ENCODE measurements around the gene CCSER1. TPM values are rescaled to one million over a fixed set of nuclear protein-coding genes. Genes with fewer than 3 reads are reported as not detected.

Gene CCSER1
- total RNA-seq, 4 donors from 2014 or later = 27.5 to 66.5 (median 54.3) TPM

- no peak overlapping the region for H3K4me3 ChIP-seq
- H3K27ac ChIP-seq = no peak overlapping the region
- H3K9me3 ChIP-seq = no peaks in the 10 kb centered on the region
- H3K36me3 ChIP-seq = no peaks in the 10 kb centered on the region
- no peak for TF ChIP-seq POLR2A (IDR thresholded peaks at IDR 0.05)
- TF ChIP-seq, protein P1, sequence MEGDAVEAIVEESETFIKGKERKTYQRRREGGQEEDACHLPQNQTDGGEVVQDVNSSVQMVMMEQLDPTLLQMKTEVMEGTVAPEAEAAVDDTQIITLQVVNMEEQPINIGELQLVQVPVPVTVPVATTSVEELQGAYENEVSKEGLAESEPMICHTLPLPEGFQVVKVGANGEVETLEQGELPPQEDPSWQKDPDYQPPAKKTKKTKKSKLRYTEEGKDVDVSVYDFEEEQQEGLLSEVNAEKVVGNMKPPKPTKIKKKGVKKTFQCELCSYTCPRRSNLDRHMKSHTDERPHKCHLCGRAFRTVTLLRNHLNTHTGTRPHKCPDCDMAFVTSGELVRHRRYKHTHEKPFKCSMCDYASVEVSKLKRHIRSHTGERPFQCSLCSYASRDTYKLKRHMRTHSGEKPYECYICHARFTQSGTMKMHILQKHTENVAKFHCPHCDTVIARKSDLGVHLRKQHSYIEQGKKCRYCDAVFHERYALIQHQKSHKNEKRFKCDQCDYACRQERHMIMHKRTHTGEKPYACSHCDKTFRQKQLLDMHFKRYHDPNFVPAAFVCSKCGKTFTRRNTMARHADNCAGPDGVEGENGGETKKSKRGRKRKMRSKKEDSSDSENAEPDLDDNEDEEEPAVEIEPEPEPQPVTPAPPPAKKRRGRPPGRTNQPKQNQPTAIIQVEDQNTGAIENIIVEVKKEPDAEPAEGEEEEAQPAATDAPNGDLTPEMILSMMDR (IDR thresholded peaks at IDR 0.05) = no peak
- no peaks in the 10 kb centered on the region for H3K27me3 ChIP-seq
- H3K4me1 ChIP-seq = no peaks in the 10 kb centered on the region
- no peak for DNase-seq
Observed at GRCh38 chr4:90582087-90582486, 454.9 kb downstream of the CCSER1 start.

- Histone ChIP-seq H3K36me3 (no peaks in the 10 kb centered on the region), H3K27me3 (no peaks in the 10 kb centered on the region), H3K4me1 (no peaks in the 10 kb centered on the region), H3K27ac (no peak overlapping the region), H3K4me3 (no peak overlapping the region), H3K9me3 (no peaks in the 10 kb centered on the region)
- no peak for DNase-seq
- TF ChIP-seq, protein P1 (IDR thresholded peaks at IDR 0.05) = no peak
- TF ChIP-seq POLR2A (IDR thresholded peaks at IDR 0.05) = no peak
Observed at GRCh38 chr4:90584051-90584450, 456.9 kb downstream of the CCSER1 start.

GRCh38 chr4:90585961-90586360 lies 458.8 kb downstream of the CCSER1 start:
- Histone ChIP-seq H3K27me3 (no peaks in the 10 kb centered on the region), H3K36me3 (no peaks in the 10 kb centered on the region), H3K27ac (no peak overlapping the region), H3K9me3 (no peaks in the 10 kb centered on the region), H3K4me3 (no peak overlapping the region), H3K4me1 (no peaks in the 10 kb centered on the region)
- no peak for DNase-seq
- no peak for TF ChIP-seq POLR2A (IDR thresholded peaks at IDR 0.05)
- TF ChIP-seq, protein P1 (IDR thresholded peaks at IDR 0.05) = no peak

DNA sequence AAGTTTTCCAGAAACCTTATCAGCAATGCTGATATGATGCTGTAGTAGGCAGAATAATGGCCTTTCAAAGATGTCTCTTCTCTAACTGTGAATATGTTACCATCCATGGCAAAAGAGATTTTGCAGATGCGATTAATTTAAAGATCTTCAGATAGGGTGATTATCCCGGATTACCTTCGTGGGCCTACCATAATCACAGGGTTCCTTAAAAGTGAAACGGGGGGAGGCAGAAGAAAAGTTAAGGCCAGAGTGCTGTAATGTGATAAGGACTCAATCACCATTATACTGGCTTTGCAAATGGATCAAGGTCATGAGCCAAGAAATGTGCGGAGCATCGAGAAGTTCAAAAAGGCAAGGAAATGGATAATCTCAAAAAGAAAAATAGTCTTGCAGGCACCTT lies 459.6 kb downstream of the CCSER1 start:
- H3K4me3 ChIP-seq = no peak overlapping the region
- H3K27me3 ChIP-seq = no peaks in the 10 kb centered on the region
- H3K27ac ChIP-seq = no peak overlapping the region
- H3K4me1 ChIP-seq = no peaks in the 10 kb centered on the region
- no peak for DNase-seq
- no peaks in the 10 kb centered on the region for H3K9me3 ChIP-seq
- TF ChIP-seq POLR2A (IDR thresholded peaks at IDR 0.05) = no peak
- TF ChIP-seq, protein P1 (IDR thresholded peaks at IDR 0.05) = no peak
- no peaks in the 10 kb centered on the region for H3K36me3 ChIP-seq

- no peak for DNase-seq
- H3K27me3 ChIP-seq = no peaks in the 10 kb centered on the region
- no peaks in the 10 kb centered on the region for H3K36me3 ChIP-seq
- H3K9me3 ChIP-seq = no peaks in the 10 kb centered on the region
- H3K27ac ChIP-seq = no peak overlapping the region
- TF ChIP-seq, protein P1 (IDR thresholded peaks at IDR 0.05) = no peak
- no peak for TF ChIP-seq POLR2A (IDR thresholded peaks at IDR 0.05)
- no peak overlapping the region for H3K4me3 ChIP-seq
- H3K4me1 ChIP-seq = no peaks in the 10 kb centered on the region
Observed at GRCh38 chr4:90597927-90598326, 470.7 kb downstream of the CCSER1 start.

GRCh38 chr4:90598741-90599140 lies 471.5 kb downstream of the CCSER1 start:
- Histone ChIP-seq H3K4me3 (no peak overlapping the region), H3K9me3 (no peaks in the 10 kb centered on the region), H3K4me1 (peaks cover 0 to 6% (median 0%) of the 10 kb centered on the region in 4 donors), H3K27ac (no peak overlapping the region), H3K36me3 (no peaks in the 10 kb centered on the region), H3K27me3 (no peaks in the 10 kb centered on the region)
- DNase-seq = no peak
- no peak for TF ChIP-seq POLR2A (IDR thresholded peaks at IDR 0.05)
- TF ChIP-seq, protein P1 (IDR thresholded peaks at IDR 0.05) = no peak
